ENCODE data around the gene PCLO.

GRCh38 chr7:83142365-83142764 is 20.3 kb downstream of the PCLO start:
- no peak for TF ChIP-seq YY1 (IDR thresholded peaks at IDR 0.05; ENCODE audit: insufficient read depth, insufficient read length)
- no peak for TF ChIP-seq ZNF274 (IDR thresholded peaks at IDR 0.05; ENCODE audit: low read depth, low read length)

Measured in NT2/D1 (cell line).